Calu3 (cell line): Measurements from ENCODE around the gene NCKAP5. TPM values are rescaled to one million over a fixed set of nuclear protein-coding genes. Genes with fewer than 3 reads are reported as not detected.
A peak's percentile ranks its signal among the peaks of the same experiment; 100 is the strongest.

Source experiments
- BruUV-seq: library from RNA; stranded (reverse); fragments of 400-500 nt; replicated peaks from 2 replicates; lab custom pipeline; 2021; lab: Mats Ljungman, UMichigan
- CTCF ChIA-PET: fragments of 300-600 bp; sonication (Branson Sonifier 250); formaldehyde crosslinking; loops from one replicate; lab custom pipeline; 2022; ENCODE audit warnings: antibody characterized with exemption; lab: Charles Lee
- DNase-seq: peaks from one replicate; pipeline ENCODE4 v3.0.0; 2022
- H3K27ac Mint-ChIP-seq: one replicate; pipeline ENCODE4 v1.8.0; 2022; ENCODE audit warnings: mixed read lengths; ENCODE audit not compliant: unreplicated experiment
- H3K27me3 Mint-ChIP-seq: one replicate; pipeline ENCODE4 v1.8.0; 2022; ENCODE audit warnings: mixed read lengths; ENCODE audit not compliant: unreplicated experiment
- H3K36me3 Mint-ChIP-seq: one replicate; pipeline ENCODE4 v1.8.0; 2022; ENCODE audit warnings: mild to moderate bottlenecking, moderate library complexity, mixed read lengths; ENCODE audit not compliant: insufficient read depth, unreplicated experiment
- H3K4me1 Mint-ChIP-seq: one replicate; pipeline ENCODE4 v1.8.0; 2022; ENCODE audit warnings: mild to moderate bottlenecking, low read depth, mixed read lengths; ENCODE audit not compliant: unreplicated experiment
- H3K4me3 Mint-ChIP-seq: one replicate; pipeline ENCODE4 v1.8.0; 2022; ENCODE audit warnings: mild to moderate bottlenecking, low read depth, moderate library complexity, mixed read lengths; ENCODE audit not compliant: unreplicated experiment
- H3K9me3 Mint-ChIP-seq: one replicate; pipeline ENCODE4 v1.8.0; 2022; ENCODE audit warnings: low read depth, mixed read lengths; ENCODE audit not compliant: unreplicated experiment
- intact Hi-C: fragments of 100-400 bp; cut with micrococcal nuclease; formaldehyde crosslinking; loops from one replicate; pipeline ENCODE4 v1.10.0; 2022; ENCODE audit not compliant: unreplicated experiment
- total RNA-seq: library from RNA; stranded (reverse); gene quantifications from 2 replicates; pipeline ENCODE4 v1.2.3, GENCODE V29; 2022
- TF ChIP-seq, protein P1 (sequence below): fragments of 200-600 bp; IDR thresholded peaks from one replicate; pipeline ENCODE4 v1.8.0; 2022; ENCODE audit warnings: antibody characterized with exemption; ENCODE audit not compliant: unreplicated experiment

The NCKAP5 gene
- total RNA-seq, 1 experiment from 2014 or later, result 2.2 TPM

- intact Hi-C loops, result loop anchor here (10.0 kb wide), 1 partner anchor 210 kb away; no protein-coding TSS in a partner anchor
- BruUV-seq, result no TSS peak
- H3K4me1 Mint-ChIP-seq, result peaks cover 19% of the 10 kb centered on the region
- H3K9me3 Mint-ChIP-seq, result no peaks in the 10 kb centered on the region
- CTCF ChIA-PET, result interaction anchor here (0.5 to 0.8 kb wide), 2 partner anchors 172 to 989 kb away, joined by 3 to 5 read pairs; no protein-coding TSS in a partner anchor
- no peak overlapping the region for H3K4me3 Mint-ChIP-seq
- H3K36me3 Mint-ChIP-seq, result no peaks in the 10 kb centered on the region
- no peaks in the 10 kb centered on the region for H3K27me3 Mint-ChIP-seq
- TF ChIP-seq, protein P1, sequence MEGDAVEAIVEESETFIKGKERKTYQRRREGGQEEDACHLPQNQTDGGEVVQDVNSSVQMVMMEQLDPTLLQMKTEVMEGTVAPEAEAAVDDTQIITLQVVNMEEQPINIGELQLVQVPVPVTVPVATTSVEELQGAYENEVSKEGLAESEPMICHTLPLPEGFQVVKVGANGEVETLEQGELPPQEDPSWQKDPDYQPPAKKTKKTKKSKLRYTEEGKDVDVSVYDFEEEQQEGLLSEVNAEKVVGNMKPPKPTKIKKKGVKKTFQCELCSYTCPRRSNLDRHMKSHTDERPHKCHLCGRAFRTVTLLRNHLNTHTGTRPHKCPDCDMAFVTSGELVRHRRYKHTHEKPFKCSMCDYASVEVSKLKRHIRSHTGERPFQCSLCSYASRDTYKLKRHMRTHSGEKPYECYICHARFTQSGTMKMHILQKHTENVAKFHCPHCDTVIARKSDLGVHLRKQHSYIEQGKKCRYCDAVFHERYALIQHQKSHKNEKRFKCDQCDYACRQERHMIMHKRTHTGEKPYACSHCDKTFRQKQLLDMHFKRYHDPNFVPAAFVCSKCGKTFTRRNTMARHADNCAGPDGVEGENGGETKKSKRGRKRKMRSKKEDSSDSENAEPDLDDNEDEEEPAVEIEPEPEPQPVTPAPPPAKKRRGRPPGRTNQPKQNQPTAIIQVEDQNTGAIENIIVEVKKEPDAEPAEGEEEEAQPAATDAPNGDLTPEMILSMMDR, result no peak
- DNase-seq, result peak; percentile 62
- H3K27ac Mint-ChIP-seq, result no peak overlapping the region
Measured at GRCh38 chr2:133434959-133435668, 133.1 kb downstream of the NCKAP5 start.

DNA sequence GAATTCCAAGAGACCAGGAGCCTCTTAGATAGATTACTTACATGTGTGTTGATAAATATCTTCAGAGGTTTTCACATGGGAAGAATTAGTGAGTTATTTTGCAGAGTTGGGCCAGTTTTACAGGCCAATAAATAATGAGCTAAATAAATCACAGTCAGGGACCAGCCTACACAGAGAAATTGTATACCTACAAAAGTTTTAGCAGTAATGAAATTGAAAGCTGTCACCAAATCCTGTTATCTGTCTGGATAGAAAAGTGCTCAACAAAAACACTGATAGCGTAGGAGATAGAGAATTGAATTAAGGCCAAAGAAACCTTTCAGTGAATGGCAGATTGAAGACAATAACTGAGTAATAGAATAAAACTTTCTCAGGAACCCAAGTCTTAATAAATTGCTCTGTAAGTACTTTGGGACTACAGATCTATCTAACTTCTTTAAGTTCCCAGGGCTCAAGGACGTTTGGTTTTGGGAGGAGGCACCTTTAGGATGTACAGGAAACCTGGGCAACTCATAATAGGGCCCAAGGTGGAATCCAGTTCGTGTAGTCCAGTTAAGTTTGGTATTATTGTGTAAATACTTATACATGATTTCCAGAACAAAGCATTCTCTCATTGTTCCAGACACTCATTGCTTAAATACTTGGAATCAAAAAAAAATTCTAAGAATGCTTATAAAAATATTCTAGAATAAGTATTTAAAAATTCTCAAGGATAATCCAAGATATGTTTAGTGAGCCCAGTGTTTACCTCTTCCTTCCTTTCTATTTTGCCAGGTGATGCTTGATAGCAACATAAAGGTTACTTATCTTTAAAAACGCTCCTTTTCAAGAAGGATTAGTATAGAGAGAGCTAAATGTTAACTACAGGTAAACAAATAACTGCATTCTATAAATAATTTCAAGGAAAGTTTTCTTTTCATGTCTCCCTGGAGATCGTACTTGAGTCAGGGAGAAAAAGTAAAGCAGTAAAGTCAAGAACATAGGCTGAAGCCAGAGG is 134.5 kb downstream of the NCKAP5 start:
- CTCF ChIA-PET, result no interaction called here
- Mint-ChIP-seq H3K27ac (no peak overlapping the region), H3K4me3 (no peak overlapping the region), H3K27me3 (no peaks in the 10 kb centered on the region), H3K36me3 (no peaks in the 10 kb centered on the region), H3K4me1 (peaks cover 19% of the 10 kb centered on the region), H3K9me3 (no peaks in the 10 kb centered on the region)
- intact Hi-C loops, result loop anchor here (10.0 kb wide), 1 partner anchor 211 kb away; no protein-coding TSS in a partner anchor
- no peak for DNase-seq
- BruUV-seq, result no TSS peak
- TF ChIP-seq, protein P1, result no peak

DNA sequence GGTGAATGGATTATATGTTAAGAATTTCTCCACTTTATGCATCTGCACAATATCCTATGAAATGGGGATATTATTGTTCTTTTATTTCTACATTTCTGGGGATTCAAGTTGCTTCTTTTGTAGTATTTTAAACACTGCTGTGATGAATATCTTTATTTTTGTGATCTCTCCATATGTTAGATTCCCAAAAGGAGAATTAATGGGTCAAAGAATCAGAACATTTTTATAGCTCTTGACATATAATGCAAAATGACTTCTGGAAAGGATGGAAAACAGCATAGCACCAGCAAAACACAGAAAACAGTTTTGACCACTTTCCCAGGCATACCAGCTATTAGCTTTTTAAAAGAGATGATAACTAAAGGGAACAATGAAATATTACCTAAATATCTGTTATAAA is 135.5 kb downstream of the NCKAP5 start:
- intact Hi-C loops, result loop anchor here (10.0 kb wide), 1 partner anchor 212 kb away; no protein-coding TSS in a partner anchor

GRCh38 chr2:133431289-133431688 is 137.0 kb downstream of the NCKAP5 start:
- no peak overlapping the region for H3K27ac Mint-ChIP-seq
- TF ChIP-seq, protein P1, result no peak
- H3K4me3 Mint-ChIP-seq, result no peak overlapping the region
- peaks cover 19% of the 10 kb centered on the region for H3K4me1 Mint-ChIP-seq
- intact Hi-C loops, result loop anchor here (10.0 kb wide), 1 partner anchor 214 kb away; no protein-coding TSS in a partner anchor
- no peaks in the 10 kb centered on the region for H3K36me3 Mint-ChIP-seq
- no peak for DNase-seq
- no peaks in the 10 kb centered on the region for H3K27me3 Mint-ChIP-seq
- CTCF ChIA-PET, result no interaction called here
- BruUV-seq, result no TSS peak
- no peaks in the 10 kb centered on the region for H3K9me3 Mint-ChIP-seq

More for the DNA sequence above, 135.5 kb downstream of the NCKAP5 start:
- CTCF ChIA-PET, result no interaction called here
- TF ChIP-seq, protein P1, result no peak
- DNase-seq, result no peak
- H3K27me3 Mint-ChIP-seq, result no peaks in the 10 kb centered on the region
- no peaks in the 10 kb centered on the region for H3K36me3 Mint-ChIP-seq
- H3K4me3 Mint-ChIP-seq, result no peak overlapping the region
- H3K9me3 Mint-ChIP-seq, result no peaks in the 10 kb centered on the region
- peaks cover 19% of the 10 kb centered on the region for H3K4me1 Mint-ChIP-seq
- no TSS peak for BruUV-seq
- H3K27ac Mint-ChIP-seq, result no peak overlapping the region
